Right atrium auricular region (tissue), 2 donors: ENCODE measurements around the gene ME1. TPM values are rescaled to one million over a fixed set of nuclear protein-coding genes. Genes with fewer than 3 reads are reported as not detected.
A peak's percentile ranks its signal among the peaks of the same experiment; 100 is the strongest.

Experiments used
- DNase-seq: peaks from one replicate; pipeline ENCODE4 v3.0.0-alpha.2; 2019; ENCODE audit warnings: low spot score
- H3K27ac ChIP-seq, 2 donors: fragments of 200-600 bp; sonication (generic); 1 replicate in 1 of 2; 2 replicates in 1 of 2; pipeline ENCODE4 v1.5.1; 2016 to 2019
- H3K27me3 ChIP-seq, 2 donors: fragments of 200-600 bp; sonication (generic); one replicate each; pipeline versions ENCODE4 v1.5.1 to v1.6.0; 2017 to 2019
- H3K36me3 ChIP-seq: fragments of 200-600 bp; sonication (generic); one replicate; pipeline ENCODE4 v1.5.1; 2016
- H3K4me1 ChIP-seq, 2 donors: fragments of 200-600 bp; sonication (generic); one replicate each; pipeline versions ENCODE4 v1.5.1 to v1.6.0; 2017 to 2019
- H3K4me3 ChIP-seq, 2 donors: fragments of 200-600 bp; sonication (generic); 1 replicate in 1 of 2; 2 replicates in 1 of 2; pipeline ENCODE4 v1.5.1; 2017 to 2019; ENCODE audit warnings: mild to moderate bottlenecking in 1 of 2, moderate library complexity in 1 of 2
- H3K9me3 ChIP-seq, 2 donors: fragments of 200-600 bp; sonication (generic); one replicate each; pipeline ENCODE4 v1.5.1; 2019
- total RNA-seq, 2 donors: library from RNA; depleted of rRNA; stranded (reverse); fragments of >200 nt; gene quantifications; one replicate each; pipeline ENCODE4 v1.1.0, GENCODE V29; 2016
- TF ChIP-seq, protein P1 (sequence below), 2 donors: fragments of 200-600 bp; sonication (generic); IDR thresholded peaks; one replicate each; pipeline ENCODE4 v1.5.1; 2019; ENCODE audit warnings: antibody characterized with exemption in 2 of 2

ME1 gene
- total RNA-seq, 2 donors from 2014 or later, result 25.6 to 26.5 TPM

DNA sequence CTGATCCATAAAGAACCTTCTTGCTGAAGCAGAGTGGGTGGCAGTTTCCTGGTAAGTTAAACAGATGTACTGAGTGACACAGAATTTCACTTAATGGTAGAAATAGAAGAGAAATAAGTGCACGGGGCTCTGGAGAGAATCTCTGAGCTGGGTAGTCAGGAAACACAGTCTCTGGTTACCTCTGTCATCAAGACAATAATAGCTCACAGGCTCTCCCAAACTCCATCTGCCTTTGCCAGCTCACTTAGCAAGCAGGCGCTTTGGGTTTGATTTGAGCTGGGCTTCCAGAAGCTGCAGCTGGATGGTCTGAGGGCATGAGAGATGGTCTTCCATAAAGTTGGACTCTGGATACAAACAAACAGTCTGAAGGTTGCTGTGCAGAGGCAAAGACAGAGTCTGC is 41.9 kb upstream of the ME1 start:
- no peaks in the 10 kb centered on the region for H3K9me3 ChIP-seq

DNA sequence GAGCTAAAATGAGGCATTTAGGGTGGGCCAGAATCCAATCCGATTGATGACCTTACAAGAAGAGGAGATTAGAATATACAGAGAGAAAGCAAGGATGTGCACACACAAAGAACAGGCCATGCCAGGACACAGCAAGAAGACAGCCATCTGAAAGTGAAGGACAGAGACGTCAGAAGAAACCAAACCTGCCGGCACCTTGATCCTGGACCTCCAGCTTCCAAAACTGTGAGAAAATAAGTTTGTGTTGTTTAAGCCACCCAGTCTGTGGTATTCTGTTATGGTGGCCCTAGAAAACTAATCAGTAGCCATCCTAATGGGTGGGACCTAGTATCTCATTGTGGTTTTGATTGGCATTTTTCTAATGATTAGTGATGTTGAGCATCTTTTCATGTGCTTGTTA is 39.7 kb upstream of the ME1 start:
- H3K27ac ChIP-seq, result no peak overlapping the region
- DNase-seq, result no peak
- TF ChIP-seq, protein P1, sequence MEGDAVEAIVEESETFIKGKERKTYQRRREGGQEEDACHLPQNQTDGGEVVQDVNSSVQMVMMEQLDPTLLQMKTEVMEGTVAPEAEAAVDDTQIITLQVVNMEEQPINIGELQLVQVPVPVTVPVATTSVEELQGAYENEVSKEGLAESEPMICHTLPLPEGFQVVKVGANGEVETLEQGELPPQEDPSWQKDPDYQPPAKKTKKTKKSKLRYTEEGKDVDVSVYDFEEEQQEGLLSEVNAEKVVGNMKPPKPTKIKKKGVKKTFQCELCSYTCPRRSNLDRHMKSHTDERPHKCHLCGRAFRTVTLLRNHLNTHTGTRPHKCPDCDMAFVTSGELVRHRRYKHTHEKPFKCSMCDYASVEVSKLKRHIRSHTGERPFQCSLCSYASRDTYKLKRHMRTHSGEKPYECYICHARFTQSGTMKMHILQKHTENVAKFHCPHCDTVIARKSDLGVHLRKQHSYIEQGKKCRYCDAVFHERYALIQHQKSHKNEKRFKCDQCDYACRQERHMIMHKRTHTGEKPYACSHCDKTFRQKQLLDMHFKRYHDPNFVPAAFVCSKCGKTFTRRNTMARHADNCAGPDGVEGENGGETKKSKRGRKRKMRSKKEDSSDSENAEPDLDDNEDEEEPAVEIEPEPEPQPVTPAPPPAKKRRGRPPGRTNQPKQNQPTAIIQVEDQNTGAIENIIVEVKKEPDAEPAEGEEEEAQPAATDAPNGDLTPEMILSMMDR (IDR thresholded peaks at IDR 0.05), result no peak

More for the DNA sequence above, 41.9 kb upstream of the ME1 start:
- no peak overlapping the region for H3K27ac ChIP-seq
- no peaks in the 10 kb centered on the region for H3K4me1 ChIP-seq
- TF ChIP-seq, protein P1 (IDR thresholded peaks at IDR 0.05), result no peak
- H3K4me3 ChIP-seq, result no peak overlapping the region
- no peak for DNase-seq
- H3K36me3 ChIP-seq, result no peaks in the 10 kb centered on the region
- H3K27me3 ChIP-seq, result no peaks in the 10 kb centered on the region

DNA sequence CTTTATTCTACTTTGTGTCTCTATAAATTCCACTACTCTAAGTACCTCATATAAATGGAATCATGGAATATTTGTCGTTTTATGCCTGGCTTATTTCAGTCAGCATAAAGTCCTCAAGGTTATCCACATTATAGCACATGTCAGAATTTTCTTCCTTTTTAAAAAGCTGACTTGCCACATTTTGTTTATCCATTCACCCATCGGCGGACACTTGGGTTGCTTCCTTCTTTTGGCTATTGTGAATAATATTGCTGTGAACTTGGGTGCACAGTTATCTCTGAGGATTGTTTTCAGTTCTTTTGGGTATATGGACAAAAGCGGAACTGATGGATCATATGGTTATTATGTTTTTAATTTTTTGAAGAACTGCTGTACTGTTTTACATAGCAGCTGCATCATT is 39.1 kb upstream of the ME1 start:
- no peak for DNase-seq
- no peaks in the 10 kb centered on the region for H3K27me3 ChIP-seq
- no peaks in the 10 kb centered on the region for H3K4me1 ChIP-seq
- no peak overlapping the region for H3K4me3 ChIP-seq
- no peaks in the 10 kb centered on the region for H3K36me3 ChIP-seq
- TF ChIP-seq, protein P1 (IDR thresholded peaks at IDR 0.05), result no peak
- no peaks in the 10 kb centered on the region for H3K9me3 ChIP-seq
- no peak overlapping the region for H3K27ac ChIP-seq

More for the DNA sequence above, 39.7 kb upstream of the ME1 start:
- H3K4me1 ChIP-seq, result no peaks in the 10 kb centered on the region
- no peaks in the 10 kb centered on the region for H3K27me3 ChIP-seq
- H3K9me3 ChIP-seq, result no peaks in the 10 kb centered on the region
- no peaks in the 10 kb centered on the region for H3K36me3 ChIP-seq
- no peak overlapping the region for H3K4me3 ChIP-seq

DNA sequence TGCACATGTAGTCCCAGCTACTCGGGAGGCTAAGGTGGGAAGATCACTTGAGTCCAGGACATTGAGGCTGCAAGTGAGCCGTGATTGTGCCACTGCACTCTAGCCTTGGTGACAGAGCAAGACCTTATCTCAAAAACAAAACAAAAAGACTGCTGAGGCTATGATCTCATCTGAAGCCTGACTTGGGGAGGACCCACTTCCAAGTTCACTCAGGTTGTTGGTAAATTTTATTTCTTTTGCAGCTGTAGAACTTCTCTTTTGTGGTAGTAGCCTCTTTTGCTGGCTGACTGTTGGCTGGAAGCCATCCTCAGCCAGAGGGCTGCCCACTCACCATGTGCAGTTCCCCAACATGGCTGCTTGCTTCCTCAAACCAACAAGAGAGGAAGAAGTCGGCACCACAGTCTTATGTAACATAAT is 36.8 kb upstream of the ME1 start:
- H3K27me3 ChIP-seq, result no peaks in the 10 kb centered on the region
- no peaks in the 10 kb centered on the region for H3K36me3 ChIP-seq
- H3K27ac ChIP-seq, result no peak overlapping the region
- DNase-seq, result peak; percentile 65
- no peak overlapping the region for H3K4me3 ChIP-seq
- H3K9me3 ChIP-seq, result no peaks in the 10 kb centered on the region
- TF ChIP-seq, protein P1 (IDR thresholded peaks at IDR 0.05), result no peak
- H3K4me1 ChIP-seq, result no peaks in the 10 kb centered on the region

DNA sequence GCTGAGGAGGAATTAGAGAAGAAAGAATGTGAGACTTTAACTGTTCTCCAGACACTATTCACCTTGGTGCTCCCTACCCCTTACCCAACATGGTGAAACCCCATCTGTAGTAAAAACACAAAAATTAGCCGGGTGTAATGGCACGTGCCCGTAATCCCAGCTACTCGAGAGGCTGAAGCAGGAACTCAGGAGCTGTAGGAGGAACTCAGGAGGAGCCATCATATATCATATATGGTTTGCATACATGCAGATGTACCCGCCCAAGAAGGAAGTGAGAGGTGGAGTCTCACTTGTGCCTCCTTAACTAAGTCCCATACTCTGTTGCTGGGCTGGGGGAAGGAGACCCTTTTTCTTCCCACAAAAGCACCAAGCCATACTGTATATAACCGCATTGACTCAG is 35.5 kb upstream of the ME1 start:
- no peak for DNase-seq
- Histone ChIP-seq H3K27ac (no peak overlapping the region), H3K4me3 (no peak overlapping the region), H3K4me1 (no peaks in the 10 kb centered on the region), H3K27me3 (no peaks in the 10 kb centered on the region), H3K36me3 (no peaks in the 10 kb centered on the region), H3K9me3 (no peaks in the 10 kb centered on the region)
- TF ChIP-seq, protein P1 (IDR thresholded peaks at IDR 0.05), result no peak

DNA sequence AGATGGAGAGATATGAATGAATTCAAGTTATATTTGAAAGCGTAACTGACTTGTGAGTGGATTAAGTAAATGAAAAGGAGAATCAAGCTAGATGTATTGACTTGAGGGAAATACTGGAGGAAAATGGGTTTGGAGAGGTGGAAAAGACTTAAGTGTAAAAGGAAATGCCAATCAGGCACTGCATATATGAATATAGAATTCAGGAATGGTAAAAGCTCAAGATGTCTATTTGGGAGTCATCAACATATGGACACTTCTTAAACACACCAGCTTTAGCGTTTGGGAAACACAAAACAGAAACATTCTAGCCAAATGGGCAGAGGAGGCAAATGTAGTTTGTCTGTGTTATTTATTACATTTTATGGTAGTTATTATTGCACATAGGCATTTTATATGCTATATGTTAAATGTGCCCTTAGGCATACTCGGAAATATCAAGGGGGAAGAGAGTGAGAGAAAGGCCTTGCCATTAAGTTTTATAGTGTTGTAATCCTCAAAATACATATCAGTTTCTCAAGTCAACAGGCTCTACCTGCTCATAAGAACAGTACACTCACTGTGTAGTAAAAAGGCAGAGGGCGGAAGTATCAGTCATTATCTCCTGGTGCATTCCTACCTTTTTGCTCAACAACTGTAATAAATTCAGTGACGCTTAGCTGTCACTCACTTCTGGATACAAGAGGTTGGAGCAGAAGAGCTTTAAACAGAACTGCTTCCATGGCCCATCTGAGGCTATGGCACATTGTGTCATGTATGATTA is 33.7 kb upstream of the ME1 start:
- Histone ChIP-seq H3K27me3 (no peaks in the 10 kb centered on the region), H3K36me3 (no peaks in the 10 kb centered on the region), H3K9me3 (no peaks in the 10 kb centered on the region), H3K4me3 (no peak overlapping the region), H3K4me1 (no peaks in the 10 kb centered on the region), H3K27ac (no peak overlapping the region)
- TF ChIP-seq, protein P1 (IDR thresholded peaks at IDR 0.05), result no peak
- DNase-seq, result no peak
